ENCODE data around the gene MB21D2.
A peak's percentile ranks its signal among the peaks of the same experiment; 100 is the strongest.
"Not testable (repeated sequence)": the region's sequence is repeated elsewhere in the genome, so short reads cannot be mapped to it uniquely, and the experiment has no call there.

Gene MB21D2

DNA sequence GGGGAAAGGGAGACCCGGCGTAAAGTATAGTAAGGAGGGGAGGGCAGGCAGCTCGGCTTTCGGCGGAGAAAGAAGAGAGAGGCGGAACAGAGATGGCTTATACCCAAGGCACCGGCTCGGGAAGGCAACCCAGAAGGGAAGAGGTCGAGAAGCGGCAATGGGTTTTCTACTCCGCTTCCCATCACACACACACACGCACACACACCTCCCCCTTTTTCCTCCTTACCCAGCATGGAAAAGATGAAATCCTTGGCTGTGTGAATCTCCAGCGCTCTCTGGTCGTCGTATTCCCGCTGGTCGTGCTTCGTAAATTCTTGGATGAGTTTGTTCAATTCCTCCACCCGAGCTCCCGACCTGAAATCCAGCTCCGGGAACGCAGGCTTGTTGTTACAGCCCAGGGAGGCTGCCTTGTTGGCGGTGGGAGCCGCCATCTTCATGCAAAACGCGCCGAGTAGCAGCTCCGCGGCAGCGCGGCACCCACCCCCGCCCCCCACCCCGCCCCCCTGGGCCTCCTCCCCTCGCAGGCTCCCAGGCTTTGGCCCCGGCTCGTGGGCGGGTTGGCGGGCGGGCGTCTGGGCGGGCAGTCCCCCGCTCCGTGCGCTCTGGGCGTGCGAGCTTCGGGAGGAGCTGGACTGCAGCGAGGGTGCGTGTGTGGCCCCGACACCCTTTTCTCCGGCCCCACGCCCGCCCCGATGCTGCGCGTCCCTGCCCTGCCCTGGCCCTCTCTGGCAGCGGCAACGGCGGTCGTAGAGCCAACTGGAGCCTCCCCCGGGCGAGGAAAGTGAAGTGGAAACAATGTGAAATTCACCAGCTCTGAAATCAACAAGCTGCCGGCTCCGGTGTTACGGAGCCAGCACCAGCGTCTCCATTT lies at the start of gene MB21D2:
TSS of gene MB21D2 (minus strand) at position 453 of the 871 bp plus-strand sequence. CDS start at position 437, 16 bp downstream.
- peak; percentile 60 for DNase-seq

GRCh38 chr3:192964959-192965719 lies 47.5 kb upstream of the MB21D2 start:
- not testable (repeated sequence) for DNase-seq

GRCh38 chr3:192959773-192960172 lies 42.1 kb upstream of the MB21D2 start:
- no peak for DNase-seq

- DNase-seq = no peak
Measured at GRCh38 chr3:192958219-192958872, 40.7 kb upstream of the MB21D2 start.

DNA sequence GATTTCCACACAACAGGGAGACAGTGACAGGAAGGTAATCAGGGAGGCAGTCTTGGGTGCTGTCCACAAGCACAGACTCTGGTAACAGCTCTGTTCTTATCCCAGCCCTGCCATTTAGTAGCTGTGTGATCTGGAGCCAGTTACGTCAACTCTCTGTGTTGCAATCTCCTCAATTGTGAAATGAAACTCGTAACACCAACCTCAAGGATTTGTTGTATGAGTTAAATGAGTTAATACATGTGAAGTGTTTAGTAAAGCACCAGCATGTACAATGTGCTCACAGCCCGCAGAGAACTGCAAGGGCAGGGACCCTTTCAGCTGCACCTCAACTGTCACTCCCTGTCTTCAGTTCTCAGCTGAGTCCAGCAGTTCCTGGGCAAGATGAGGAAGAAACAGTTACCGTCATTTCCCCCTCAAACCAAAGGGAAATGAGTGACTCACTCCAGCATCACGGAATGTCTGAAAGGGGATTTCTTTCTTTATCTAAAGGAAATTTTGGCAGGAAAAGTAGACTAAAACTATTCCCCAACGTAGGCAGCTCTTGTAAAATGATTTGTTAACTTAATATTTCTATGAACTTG lies 39.9 kb upstream of the MB21D2 start:
- no peak for DNase-seq

GRCh38 chr3:192953926-192954325 lies 36.3 kb upstream of the MB21D2 start:
- DNase-seq = no peak

DNA sequence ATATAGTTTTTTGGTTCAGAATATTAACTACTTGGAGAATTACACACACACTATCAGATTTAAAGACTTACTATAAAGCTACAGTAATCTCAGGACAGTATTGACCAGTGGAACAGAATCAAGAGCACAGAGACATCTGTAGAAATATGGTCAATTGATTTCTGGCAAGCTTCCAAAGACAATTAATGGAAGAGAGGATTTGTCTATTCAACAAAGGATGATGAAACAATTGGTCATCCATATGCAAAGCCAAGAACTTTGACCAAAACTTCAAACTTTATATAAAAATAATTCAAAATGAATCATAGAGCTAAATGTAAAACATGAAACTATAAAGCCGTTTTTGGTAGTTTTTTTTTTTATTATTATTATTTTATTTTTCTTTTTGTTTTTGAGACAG lies 29.8 kb upstream of the MB21D2 start:
- DNase-seq = no peak

DNA sequence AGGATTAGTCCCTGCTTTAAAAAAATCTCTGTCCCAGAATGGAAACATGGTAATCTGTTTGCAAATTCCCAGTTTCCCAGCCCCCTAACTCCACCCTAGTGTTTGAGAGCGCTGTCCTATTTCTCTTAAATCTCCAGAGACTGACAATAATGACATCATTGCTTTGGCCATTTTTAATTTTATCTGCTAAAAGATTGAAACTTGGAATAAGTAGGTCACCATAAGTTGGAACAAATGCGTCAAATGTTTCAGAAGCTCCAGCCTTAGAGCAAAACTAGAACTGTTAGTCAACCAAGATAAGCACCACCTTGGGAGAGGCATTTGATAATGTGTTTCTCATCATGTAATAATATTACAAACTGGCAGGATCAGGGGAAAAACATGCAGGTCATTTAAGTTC lies 25.7 kb upstream of the MB21D2 start:
- DNase-seq = no peak

DNA sequence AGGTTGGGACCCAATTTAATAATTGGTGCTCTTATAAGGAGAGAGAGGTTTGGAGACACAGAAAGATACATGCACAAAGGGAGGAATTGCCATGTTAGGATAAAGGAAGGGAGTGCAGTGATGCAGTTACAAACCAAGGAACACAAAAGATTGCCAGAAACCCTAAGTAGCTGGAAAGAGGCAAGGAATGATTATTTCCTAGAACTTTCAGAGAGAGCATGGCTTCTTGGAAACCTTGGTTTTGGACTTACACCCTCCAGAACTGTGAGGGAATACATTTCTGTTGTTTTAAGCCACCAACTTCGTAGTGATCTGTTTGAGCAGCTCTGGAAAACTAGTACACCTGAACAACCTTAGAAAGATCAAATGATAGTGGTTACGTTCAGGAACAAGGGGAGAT lies 25.0 kb upstream of the MB21D2 start:
- no peak for DNase-seq

GRCh38 chr3:192940129-192940528 lies 22.5 kb upstream of the MB21D2 start:
- DNase-seq = no peak

GRCh38 chr3:192935441-192935840 lies 17.8 kb upstream of the MB21D2 start:
- no peak for DNase-seq

- no peak for DNase-seq
Measured at GRCh38 chr3:192933779-192934460, 16.3 kb upstream of the MB21D2 start.

DNA sequence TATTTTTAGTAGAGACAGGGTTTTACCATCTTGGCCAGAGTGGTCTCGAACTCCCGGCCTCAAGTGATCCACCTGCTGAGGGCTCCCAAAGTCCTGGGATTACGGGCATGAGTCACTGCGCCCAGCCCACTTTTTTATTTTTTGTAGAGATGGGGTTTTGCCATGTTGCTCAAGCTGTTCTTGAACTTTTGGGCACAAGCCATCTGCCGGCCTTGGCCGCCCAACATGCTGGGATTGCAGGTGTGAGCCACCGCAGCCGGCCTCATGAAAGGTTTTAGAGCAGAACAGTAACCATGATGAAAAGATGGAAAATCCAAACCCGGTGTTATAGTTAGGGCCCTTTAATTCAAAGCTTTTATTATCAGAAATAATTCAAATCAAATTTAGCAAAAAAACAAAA lies 15.6 kb upstream of the MB21D2 start:
- no peak for DNase-seq

DNA sequence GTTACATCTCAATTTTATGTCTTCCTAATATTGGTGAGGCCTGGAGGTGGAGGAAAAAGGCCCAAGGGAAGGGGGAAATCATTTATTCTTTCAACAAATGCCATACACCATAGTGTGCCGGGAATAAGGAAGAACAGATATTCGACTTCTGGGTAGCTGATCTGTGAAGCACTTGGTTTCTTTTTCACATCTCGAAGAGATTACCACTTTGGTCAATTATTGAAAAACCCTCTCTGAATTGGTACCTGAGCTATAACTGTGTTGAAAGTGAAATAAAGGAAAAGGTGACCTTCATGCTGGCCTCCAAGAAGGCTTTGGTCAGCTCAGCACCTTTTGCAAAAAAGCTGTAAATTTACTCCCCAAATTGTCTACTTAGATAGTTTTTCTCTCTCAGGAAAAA lies 14.2 kb upstream of the MB21D2 start:
- DNase-seq = no peak

DNA sequence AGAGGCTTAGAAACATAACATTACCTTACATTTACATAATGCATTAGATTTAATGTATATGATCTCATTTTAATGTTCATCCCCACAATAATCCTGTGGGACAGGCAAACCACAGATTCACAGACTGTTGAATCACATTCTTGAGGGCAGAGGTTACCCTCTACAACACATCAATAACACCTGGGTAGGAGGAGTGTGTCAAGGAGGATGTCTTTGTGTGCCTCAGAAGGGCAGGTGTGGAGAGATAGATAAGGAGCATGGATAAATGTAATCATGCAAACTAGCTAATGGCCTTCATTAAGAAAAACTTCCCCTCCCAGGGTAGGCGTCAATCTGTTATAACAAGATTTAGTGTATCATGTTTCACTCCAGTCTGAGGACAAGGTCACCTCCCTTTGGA lies 12.9 kb upstream of the MB21D2 start:
- DNase-seq = no peak

GRCh38 chr3:192929755-192930547 lies 12.3 kb upstream of the MB21D2 start:
- no peak for DNase-seq

DNA sequence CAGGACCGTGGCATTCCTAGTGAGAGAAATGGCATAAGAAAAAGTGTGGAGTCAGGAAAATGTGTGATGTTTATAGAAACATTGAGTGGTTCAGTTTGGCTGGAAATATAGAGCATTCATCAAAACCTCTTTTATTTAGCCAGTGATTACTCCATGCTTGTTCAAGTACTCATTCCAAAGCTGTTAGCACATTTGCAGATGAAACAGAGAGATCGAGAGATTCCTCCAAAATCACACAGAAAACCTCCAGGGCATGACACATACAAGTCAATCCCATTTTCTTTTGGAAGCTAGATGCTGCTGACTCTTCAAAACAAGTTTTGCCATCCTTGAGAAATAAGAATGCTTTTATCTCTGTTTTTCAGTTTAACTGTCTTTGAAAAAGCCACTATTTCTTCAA lies 11.5 kb upstream of the MB21D2 start:
- no peak for DNase-seq

DNA sequence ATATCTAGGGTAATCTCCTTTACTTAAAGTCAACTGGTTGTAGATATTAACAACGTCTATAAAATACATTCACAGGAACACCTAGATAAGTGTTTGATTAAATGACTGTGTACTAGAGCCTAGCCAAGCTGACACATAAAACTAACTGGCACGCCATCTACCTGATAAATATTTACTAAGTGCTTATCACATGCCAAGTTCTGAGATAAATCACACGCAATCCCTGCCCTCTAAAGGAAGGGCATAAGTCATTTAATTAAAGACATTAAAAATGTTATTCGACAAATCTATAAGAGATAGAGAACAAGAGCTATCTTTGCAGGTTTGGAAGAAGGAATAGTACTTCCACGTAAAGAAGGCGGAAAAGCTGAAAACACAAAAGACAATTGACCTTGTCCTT lies 11.1 kb upstream of the MB21D2 start:
- DNase-seq = no peak

DNA sequence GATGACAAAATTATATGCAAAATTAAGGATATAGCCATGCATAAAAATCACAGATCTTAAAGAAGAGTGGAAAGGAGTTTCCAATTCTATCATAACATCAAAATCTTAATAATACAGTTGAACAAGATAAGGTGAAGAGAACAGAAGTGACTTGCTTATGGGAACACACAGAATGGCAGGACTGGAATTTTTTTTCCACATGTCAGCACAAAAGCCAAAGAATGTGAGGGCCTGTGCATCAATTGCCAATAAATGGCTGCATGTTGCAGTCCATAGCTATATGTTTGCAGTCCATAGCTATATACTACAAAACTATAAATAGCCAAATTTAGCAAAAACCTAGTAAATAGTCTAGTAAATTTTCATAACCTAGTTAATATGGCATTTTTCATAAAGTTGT lies 10.4 kb upstream of the MB21D2 start:
- DNase-seq = no peak

GRCh38 chr3:192927016-192927415 lies 9.4 kb upstream of the MB21D2 start:
- no peak for DNase-seq

DNA sequence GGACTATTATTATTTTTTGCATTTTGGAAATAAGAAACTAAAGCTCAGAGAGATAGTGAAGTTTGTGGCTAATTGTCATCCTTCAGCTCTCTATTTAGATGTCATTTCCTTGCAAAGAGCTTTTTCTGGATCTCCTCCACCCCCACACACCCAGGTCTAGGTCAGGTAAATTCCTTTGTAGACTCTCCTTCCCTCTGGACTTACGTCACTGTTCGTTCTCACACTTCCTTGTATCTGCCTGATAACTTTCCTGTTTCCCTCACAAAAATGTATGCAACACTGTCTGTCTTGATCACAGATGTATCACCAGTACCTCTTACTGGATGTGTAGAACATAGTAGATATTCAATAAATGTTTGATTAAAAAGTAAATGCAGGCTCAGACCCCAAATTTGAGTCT lies 6.1 kb upstream of the MB21D2 start:
- DNase-seq = no peak

DNA sequence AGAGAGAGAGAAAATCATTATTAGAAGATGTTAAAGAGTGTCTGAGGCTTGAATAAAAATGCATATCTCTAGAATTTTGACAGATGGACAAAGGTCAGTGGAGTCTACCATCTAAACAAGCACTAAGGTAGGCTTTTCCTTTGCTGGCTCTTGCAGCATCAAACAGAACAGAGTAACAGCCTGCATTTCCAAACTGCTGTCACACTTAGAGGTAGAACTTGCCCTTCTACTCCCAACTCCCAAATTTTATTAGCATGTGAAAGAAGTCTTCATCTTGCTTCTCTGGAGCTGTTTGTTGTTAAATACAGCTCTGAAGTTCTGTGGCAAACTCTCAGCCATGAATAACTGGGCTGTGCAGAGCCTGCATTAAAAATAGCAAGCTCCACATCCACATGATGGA lies 4.1 kb upstream of the MB21D2 start:
- no peak for DNase-seq
